Measurements from ENCODE around the gene HPS1.

- no peak for TF ChIP-seq POLR2A (IDR thresholded peaks at IDR 0.05)
- no peak for TF ChIP-seq CTCF (IDR thresholded peaks at IDR 0.05)
These were observed 3.9 kb upstream of the HPS1 start for GRCh38 chr10:98450618-98451017.
